IgD-negative memory B cell (primary cell): ENCODE data around the gene ARL6IP6. TPM values are rescaled to one million over a fixed set of nuclear protein-coding genes. Genes with fewer than 3 reads are reported as not detected.
A peak's percentile ranks its signal among the peaks of the same experiment; 100 is the strongest.
"Not testable (repeated sequence)": the region's sequence is repeated elsewhere in the genome, so short reads cannot be mapped to it uniquely, and the experiment has no call there.

Experiments used
- H3K27ac Mint-ChIP-seq, 3 donors: one replicate each; pipeline ENCODE4 v1.8.0; 2020 to 2022; ENCODE audit warnings: mild to moderate bottlenecking in 3 of 3, mixed read lengths in 3 of 3, moderate library complexity in 1 of 3
- H3K27me3 Mint-ChIP-seq: one replicate; pipeline ENCODE4 v1.8.0; 2021; ENCODE audit warnings: mixed read lengths
- H3K36me3 Mint-ChIP-seq: one replicate; pipeline ENCODE4 v1.8.0; 2020; ENCODE audit warnings: mild to moderate bottlenecking, mixed read lengths
- H3K4me1 Mint-ChIP-seq, 3 donors: one replicate each; pipeline ENCODE4 v1.8.0; 2020 to 2022; ENCODE audit warnings: mixed read lengths in 3 of 3, mild to moderate bottlenecking in 1 of 3
- H3K4me3 Mint-ChIP-seq, 4 donors: one replicate each; pipeline ENCODE4 v1.8.0; 2020 to 2022; ENCODE audit warnings: mild to moderate bottlenecking in 4 of 4, mixed read lengths in 4 of 4, moderate library complexity in 3 of 4
- H3K9me3 Mint-ChIP-seq, 3 donors: one replicate each; pipeline ENCODE4 v1.8.0; 2020 to 2021; ENCODE audit warnings: mixed read lengths in 3 of 3, mild to moderate bottlenecking in 1 of 3
- polyA plus RNA-seq: library from polyadenylated mRNA; unstranded; fragments of 300-500 nt; fragmentation: Illumina TruSeq; gene quantifications from one replicate; pipeline ENCODE4 v1.2.3, GENCODE V29; 2021

Gene ARL6IP6
- polyA plus RNA-seq, 1 donor from 2014 or later: 24.4 TPM

DNA sequence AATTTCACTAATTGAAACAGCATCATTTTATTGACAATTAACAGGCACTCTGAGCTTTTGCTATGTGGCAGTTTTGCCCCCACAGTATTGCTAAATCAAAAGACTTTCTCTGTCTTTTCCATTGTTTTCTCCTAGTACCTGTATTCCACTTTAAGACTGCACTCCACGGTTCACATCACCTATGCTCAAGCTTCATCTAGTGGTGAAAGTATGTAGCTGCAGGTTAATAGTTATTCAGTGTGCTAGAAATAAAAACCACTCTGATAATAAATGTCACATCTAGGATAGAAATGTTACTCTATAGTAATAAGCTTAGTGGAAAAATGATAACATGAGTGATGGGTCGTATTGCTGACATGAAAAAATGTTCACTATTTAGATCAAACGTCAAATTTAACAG is 24.6 kb downstream of the ARL6IP6 start:
- no peak overlapping the region for H3K4me3 Mint-ChIP-seq
- H3K9me3 Mint-ChIP-seq: peaks cover 0 to 6% (median 5%) of the 10 kb centered on the region in 3 donors
- no peaks in the 10 kb centered on the region for H3K27me3 Mint-ChIP-seq
- peaks cover 6% of the 10 kb centered on the region for H3K36me3 Mint-ChIP-seq
- H3K27ac Mint-ChIP-seq: no peak overlapping the region
- H3K4me1 Mint-ChIP-seq: peaks cover 1 to 6% (median 2%) of the 10 kb centered on the region in 3 donors

DNA sequence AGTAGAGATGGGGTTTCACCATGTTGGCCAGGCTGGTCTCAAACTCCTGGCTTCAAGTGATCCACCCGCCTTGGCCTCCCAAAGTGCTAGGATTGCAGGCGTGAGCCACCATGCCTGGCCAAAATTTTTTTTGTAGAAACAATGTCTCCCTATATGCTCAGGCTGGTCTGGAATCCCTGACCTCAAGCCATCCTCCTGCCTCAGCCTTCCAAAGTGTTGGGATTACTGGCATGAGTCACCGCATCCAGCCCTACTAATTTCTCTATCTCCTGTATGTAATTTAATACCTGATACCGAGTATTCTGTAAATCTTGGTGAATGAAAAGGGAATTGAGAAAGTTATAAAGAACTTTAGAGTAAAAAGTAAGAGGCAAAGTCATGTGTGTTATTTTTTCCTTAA is 29.3 kb downstream of the ARL6IP6 start:
- not testable (repeated sequence) for H3K4me3 Mint-ChIP-seq, H3K36me3 Mint-ChIP-seq, H3K9me3 Mint-ChIP-seq, H3K27ac Mint-ChIP-seq, H3K27me3 Mint-ChIP-seq, H3K4me1 Mint-ChIP-seq

DNA sequence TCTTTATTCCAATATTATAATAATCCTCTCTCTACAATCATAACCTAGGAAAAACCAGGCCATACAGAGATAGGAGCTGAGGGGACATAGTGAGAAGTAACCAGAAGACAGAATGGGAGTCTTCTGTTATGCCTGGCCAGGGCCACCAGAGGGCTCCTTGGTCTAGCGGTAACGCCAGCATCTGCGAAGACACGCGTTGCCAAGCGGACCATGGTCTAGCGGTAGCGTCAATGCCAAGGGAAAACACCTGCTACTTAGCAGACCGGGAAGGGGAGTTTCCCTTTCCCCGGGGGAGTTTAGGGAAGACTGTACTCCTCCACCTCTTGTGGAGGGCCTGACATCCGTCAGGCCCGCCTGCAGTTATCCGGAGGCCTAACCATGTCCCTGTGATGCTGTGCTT is 36.6 kb downstream of the ARL6IP6 start:
- Mint-ChIP-seq H3K4me3 (peak overlapping the region in 1 of 4 donors; percentile 12), H3K27me3 (no peaks in the 10 kb centered on the region), H3K9me3 (no peaks in the 10 kb centered on the region), H3K36me3 (peaks cover 14% of the 10 kb centered on the region), H3K4me1 (no peaks in the 10 kb centered on the region), H3K27ac (no peak overlapping the region)

DNA sequence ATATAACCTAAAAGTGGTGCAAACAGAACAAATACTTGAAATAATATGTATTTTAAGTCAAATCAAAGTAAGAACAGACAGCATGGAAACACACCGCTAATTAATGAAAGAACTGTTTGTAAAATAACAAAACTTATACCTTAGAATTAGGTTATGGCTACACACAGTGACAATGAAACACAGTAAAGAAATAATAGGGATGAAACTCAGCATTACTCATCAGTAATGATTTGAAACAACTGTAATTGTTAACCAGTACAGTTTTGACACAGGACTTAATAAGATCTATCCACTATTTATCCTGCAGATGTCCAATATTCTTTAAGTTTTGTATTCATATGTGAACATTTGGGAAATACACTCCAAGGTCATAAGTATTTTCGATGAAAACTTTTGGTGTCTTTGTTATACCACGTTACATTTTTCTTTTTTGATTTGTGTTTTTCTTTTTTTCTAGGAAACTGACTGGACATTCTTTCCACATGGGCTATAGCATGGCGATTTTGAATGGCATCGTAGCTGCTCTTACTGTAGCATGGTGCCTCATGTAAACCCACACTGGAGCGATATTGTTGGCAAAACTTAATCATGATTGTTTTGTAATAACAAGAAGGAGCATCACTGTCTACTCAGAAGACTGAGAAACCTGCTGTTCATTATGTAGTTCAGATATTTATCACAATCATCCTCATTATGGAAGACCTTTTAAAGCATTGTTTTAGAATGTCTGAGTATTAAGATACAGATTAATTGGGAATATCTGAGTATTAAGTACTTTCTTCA is 41.1 kb downstream of the ARL6IP6 start:
- Mint-ChIP-seq H3K27ac (no peak overlapping the region), H3K9me3 (no peaks in the 10 kb centered on the region), H3K27me3 (no peaks in the 10 kb centered on the region), H3K4me3 (no peak overlapping the region), H3K4me1 (peaks cover 0 to 3% (median 0%) of the 10 kb centered on the region in 3 donors), H3K36me3 (peaks cover 13% of the 10 kb centered on the region)

DNA sequence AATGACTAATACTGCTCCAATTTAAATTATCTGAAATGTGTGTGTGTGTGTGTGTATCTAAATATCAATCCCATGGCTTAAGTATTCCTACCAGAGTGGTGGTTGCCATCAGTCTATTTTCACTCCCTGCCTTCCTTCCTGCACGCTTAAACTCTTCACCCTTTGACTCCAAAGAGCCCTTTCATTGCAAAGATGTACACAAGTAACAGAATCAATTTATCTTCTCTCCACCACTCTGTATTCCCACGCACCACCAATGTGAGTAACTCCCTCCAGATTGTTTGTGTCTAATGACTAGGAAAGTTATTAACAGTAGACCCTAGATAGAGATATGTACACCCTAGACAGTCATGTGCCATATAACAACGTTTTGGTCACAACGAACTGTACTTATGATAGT is 42.8 kb downstream of the ARL6IP6 start:
- Mint-ChIP-seq H3K4me1 (peaks cover 0 to 3% (median 0%) of the 10 kb centered on the region in 3 donors), H3K27me3 (no peaks in the 10 kb centered on the region), H3K9me3 (no peaks in the 10 kb centered on the region), H3K36me3 (peaks cover 12% of the 10 kb centered on the region), H3K27ac (no peak overlapping the region), H3K4me3 (no peak overlapping the region)

GRCh38 chr2:152762202-152762601 is 43.8 kb downstream of the ARL6IP6 start:
- Mint-ChIP-seq H3K9me3 (no peaks in the 10 kb centered on the region), H3K4me3 (no peak overlapping the region), H3K4me1 (peaks cover 0 to 3% (median 0%) of the 10 kb centered on the region in 3 donors), H3K27me3 (no peaks in the 10 kb centered on the region), H3K36me3 (peaks cover 12% of the 10 kb centered on the region), H3K27ac (no peak overlapping the region)

GRCh38 chr2:152763208-152763607 is 44.8 kb downstream of the ARL6IP6 start:
- H3K27ac Mint-ChIP-seq, H3K4me1 Mint-ChIP-seq, H3K4me3 Mint-ChIP-seq, H3K9me3 Mint-ChIP-seq, H3K27me3 Mint-ChIP-seq: not testable (repeated sequence)
- H3K36me3 Mint-ChIP-seq: peaks cover 12% of the 10 kb centered on the region

GRCh38 chr2:152763651-152764050 is 45.2 kb downstream of the ARL6IP6 start:
- H3K36me3 Mint-ChIP-seq: peaks cover 12% of the 10 kb centered on the region
- H3K9me3 Mint-ChIP-seq: no peaks in the 10 kb centered on the region
- H3K27ac Mint-ChIP-seq: no peak overlapping the region
- no peak overlapping the region for H3K4me3 Mint-ChIP-seq
- peaks cover 0 to 3% (median 0%) of the 10 kb centered on the region in 3 donors for H3K4me1 Mint-ChIP-seq
- H3K27me3 Mint-ChIP-seq: no peaks in the 10 kb centered on the region

- Mint-ChIP-seq H3K27me3 (no peaks in the 10 kb centered on the region), H3K27ac (no peak overlapping the region), H3K4me3 (no peak overlapping the region), H3K9me3 (no peaks in the 10 kb centered on the region), H3K36me3 (peaks cover 2% of the 10 kb centered on the region), H3K4me1 (peaks cover 0 to 3% (median 0%) of the 10 kb centered on the region in 3 donors)
Observed at GRCh38 chr2:152766928-152767327, 48.5 kb downstream of the ARL6IP6 start.

DNA sequence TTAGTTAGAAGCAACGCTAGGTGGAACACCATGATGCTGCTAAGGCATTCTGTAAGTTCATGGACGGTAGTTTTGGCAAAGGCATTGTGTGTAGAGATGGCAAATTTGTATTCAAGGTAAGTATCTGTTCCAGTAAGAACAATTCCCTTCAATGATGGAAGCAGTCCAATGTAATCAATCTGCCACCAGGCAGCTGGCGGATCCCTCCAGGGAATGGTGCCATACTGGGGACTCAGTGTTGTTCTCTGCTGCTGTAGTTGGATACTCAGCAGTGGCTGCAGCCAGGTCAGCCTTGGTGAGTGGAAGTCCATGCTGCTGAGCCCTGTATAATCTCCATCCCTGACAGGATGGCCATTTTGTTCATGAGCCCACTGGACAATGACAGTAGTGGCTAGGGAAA is 62.8 kb downstream of the ARL6IP6 start:
- Mint-ChIP-seq H3K36me3 (peaks cover 1% of the 10 kb centered on the region), H3K4me3 (no peak overlapping the region), H3K27ac (no peak overlapping the region), H3K9me3 (peaks cover 0 to 4% (median 0%) of the 10 kb centered on the region in 3 donors), H3K27me3 (no peaks in the 10 kb centered on the region), H3K4me1 (no peaks in the 10 kb centered on the region)

- Mint-ChIP-seq H3K9me3 (peaks cover 0 to 9% (median 4%) of the 10 kb centered on the region in 3 donors), H3K27ac (no peak overlapping the region), H3K36me3 (peaks cover 1% of the 10 kb centered on the region), H3K4me3 (no peak overlapping the region), H3K4me1 (no peaks in the 10 kb centered on the region), H3K27me3 (peaks cover 3% of the 10 kb centered on the region)
Observed at GRCh38 chr2:152782171-152782570, 63.8 kb downstream of the ARL6IP6 start.

DNA sequence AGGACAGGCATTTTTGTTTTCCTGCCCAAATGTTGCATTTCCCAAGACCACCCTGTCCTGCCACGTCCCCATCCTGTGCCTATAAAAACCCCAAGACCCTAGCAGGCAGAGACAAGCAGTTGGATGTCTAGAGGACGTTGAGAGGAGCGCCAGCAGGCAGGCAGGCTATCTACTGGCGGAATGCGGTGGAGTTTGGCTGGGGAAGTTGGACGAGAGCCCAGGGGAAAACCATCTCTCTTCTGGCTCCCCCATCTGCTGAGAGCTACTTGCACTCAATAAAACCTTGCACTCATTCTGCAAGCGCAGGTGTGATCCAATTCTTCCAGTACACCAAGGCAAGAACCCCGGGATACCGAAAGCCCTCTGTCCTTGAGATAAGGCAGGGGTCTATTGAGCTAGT is 72.5 kb downstream of the ARL6IP6 start:
- Mint-ChIP-seq H3K27ac (no peak overlapping the region), H3K4me3 (no peak overlapping the region), H3K4me1 (no peaks in the 10 kb centered on the region), H3K36me3 (no peaks in the 10 kb centered on the region), H3K9me3 (peaks cover 4 to 11% (median 4%) of the 10 kb centered on the region in 3 donors), H3K27me3 (peaks cover 3% of the 10 kb centered on the region)

DNA sequence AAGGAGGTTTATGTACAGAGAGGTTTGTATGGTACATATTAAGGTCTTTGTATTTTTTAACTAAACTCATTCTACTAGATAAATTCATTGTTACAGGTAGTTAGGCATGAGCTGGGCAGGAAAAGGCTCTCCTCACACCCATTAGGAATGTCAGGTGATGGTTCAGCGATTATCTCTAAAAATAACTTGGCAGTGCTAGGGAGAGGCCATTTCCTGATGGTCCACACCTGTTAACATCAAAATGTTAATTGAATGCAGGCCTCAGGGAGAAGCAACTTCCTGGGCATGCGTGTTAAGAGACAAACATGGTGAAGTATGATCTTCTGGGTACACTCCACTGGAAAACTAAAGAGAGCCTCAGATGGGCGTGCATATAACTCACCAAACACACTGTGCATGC is 73.6 kb downstream of the ARL6IP6 start:
- Mint-ChIP-seq H3K4me3 (no peak overlapping the region), H3K36me3 (no peaks in the 10 kb centered on the region), H3K9me3 (peaks cover 1 to 5% (median 4%) of the 10 kb centered on the region in 3 donors), H3K4me1 (no peaks in the 10 kb centered on the region), H3K27me3 (peaks cover 2% of the 10 kb centered on the region), H3K27ac (no peak overlapping the region)

DNA sequence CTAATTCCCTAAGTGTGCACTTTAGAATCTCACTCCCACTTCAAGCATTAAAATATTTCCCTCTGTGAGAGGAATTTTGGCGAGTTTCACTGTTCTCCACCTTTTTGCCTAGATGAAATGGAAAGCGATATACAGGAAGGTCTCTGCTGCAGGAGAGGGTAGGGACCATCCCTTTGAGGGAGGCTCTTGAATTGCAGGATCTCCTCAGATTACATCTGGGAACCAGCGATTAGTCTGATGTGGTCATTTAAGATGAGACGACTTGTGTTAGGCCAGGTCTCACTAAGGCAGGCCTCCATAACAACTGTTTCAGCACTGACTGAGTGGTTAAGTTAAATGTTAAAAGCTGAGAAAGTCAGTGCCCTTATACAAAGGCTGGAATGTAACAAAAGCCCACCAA is 74.6 kb downstream of the ARL6IP6 start:
- Mint-ChIP-seq H3K4me1 (no peaks in the 10 kb centered on the region), H3K27ac (no peak overlapping the region), H3K9me3 (peaks cover 0 to under 1% (median 0%) of the 10 kb centered on the region in 3 donors), H3K27me3 (no peaks in the 10 kb centered on the region), H3K36me3 (no peaks in the 10 kb centered on the region), H3K4me3 (no peak overlapping the region)

DNA sequence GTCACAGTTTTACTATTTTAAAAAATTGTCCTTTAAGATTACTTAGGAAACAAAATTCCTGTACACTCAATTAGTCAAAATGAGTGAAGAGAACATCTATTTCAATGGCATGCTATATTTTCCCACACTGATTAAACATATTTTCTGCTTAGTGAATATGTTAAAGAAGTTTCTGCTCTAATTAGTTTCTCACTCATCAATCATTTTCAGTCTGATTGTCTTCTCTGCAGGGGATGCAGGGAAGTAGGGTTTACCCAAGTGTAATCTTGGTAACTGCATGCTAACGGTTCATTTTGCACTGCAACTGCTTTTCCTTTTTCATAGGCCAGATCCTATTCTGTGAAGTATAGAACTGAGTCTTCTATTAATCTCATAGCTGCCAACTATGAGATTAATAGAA is 78.5 kb downstream of the ARL6IP6 start:
- Mint-ChIP-seq H3K4me3 (no peak overlapping the region), H3K9me3 (no peaks in the 10 kb centered on the region), H3K4me1 (no peaks in the 10 kb centered on the region), H3K36me3 (no peaks in the 10 kb centered on the region), H3K27ac (no peak overlapping the region), H3K27me3 (no peaks in the 10 kb centered on the region)

GRCh38 chr2:152804687-152805408 is 86.4 kb downstream of the ARL6IP6 start:
- no peaks in the 10 kb centered on the region for H3K36me3 Mint-ChIP-seq
- no peak overlapping the region for H3K27ac Mint-ChIP-seq
- peaks cover 0 to 2% (median 0%) of the 10 kb centered on the region in 3 donors for H3K4me1 Mint-ChIP-seq
- no peaks in the 10 kb centered on the region for H3K9me3 Mint-ChIP-seq
- H3K4me3 Mint-ChIP-seq: no peak overlapping the region
- no peaks in the 10 kb centered on the region for H3K27me3 Mint-ChIP-seq
